ENCODE measurements around the gene MPPED1.

GRCh38 chr22:43457002-43457401 lies 45.2 kb downstream of the MPPED1 start:
- TF ChIP-seq REST (IDR thresholded peaks at IDR 0.05): no peak
- TF ChIP-seq JUND (IDR thresholded peaks at IDR 0.05): no peak
- no peak for TF ChIP-seq CTCF (IDR thresholded peaks at IDR 0.05; ENCODE audit: low read depth, low read length, missing input control)
- TF ChIP-seq RAD21 (IDR thresholded peaks at IDR 0.05): no peak
- TF ChIP-seq MAX (IDR thresholded peaks at IDR 0.05): no peak
- no peak for TF ChIP-seq TAF1 (conservative IDR thresholded peaks at IDR 0.05)
- no peak for TF ChIP-seq FOXA1 (IDR thresholded peaks at IDR 0.05)
- no peak for TF ChIP-seq SP1 (IDR thresholded peaks at IDR 0.05)
- no peak for TF ChIP-seq YY1 (IDR thresholded peaks at IDR 0.05)
- TF ChIP-seq RXRA (IDR thresholded peaks at IDR 0.05): no peak

Data from liver (tissue), 3 donors.